ENCODE data around the gene FBXL20. TPM values are rescaled to one million over a fixed set of nuclear protein-coding genes. Genes with fewer than 3 reads are reported as not detected.

Gene FBXL20
- total and polyA plus RNA-seq, 2 of the 8 experiments (the other 6 are each of a cell fraction or from before 2014, with no cell fraction given) = 5.5 to 11.0 TPM

DNA sequence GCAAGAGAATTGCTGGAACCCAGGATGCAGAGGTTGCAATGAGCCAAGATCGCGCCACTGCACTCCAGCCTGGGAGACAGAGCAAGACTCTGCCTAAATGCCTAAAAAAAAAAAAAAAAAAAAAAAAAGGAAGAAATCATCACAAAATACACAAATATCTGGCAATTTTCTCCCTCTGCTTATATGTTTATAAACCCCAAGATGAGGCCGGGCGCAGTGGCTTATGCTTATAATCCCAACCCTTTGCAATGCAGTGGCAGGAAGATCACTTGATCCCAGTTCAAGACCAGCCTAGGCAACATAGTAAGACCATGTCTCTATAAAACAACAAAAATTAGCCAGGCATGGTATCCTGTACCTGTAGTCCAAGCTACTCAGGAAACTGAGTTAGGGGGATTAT lies 28.2 kb upstream of the FBXL20 start:
- no peak overlapping the region for H4K8ac ChIP-seq (ENCODE audit: extremely low read depth, insufficient read depth, low read length)
- no peak overlapping the region for H3K27ac ChIP-seq (ENCODE audit: low read depth, low read length)
- H3K4ac ChIP-seq (replicated peaks; ENCODE audit: insufficient read length, low read depth, low read length) = no peak overlapping the region
- H3K23ac ChIP-seq (ENCODE audit: insufficient read length) = no peak overlapping the region
- no peak overlapping the region for H2AK5ac ChIP-seq (ENCODE audit: low read depth, low read length)
- H3K18ac ChIP-seq (ENCODE audit: extremely low read depth, low read length) = no peak overlapping the region
- H3K14ac ChIP-seq (ENCODE audit: insufficient read length) = no peak overlapping the region
- H2BK120ac ChIP-seq (replicated peaks; ENCODE audit: low read depth, low read length) = no peak overlapping the region
- H4K20me1 ChIP-seq (replicated peaks in 1 of 2; ENCODE audit: control insufficient read depth in 1 of 2, insufficient read depth in 2 of 2, low read length in 2 of 2) = peaks cover 0 to 4% of the 10 kb centered on the region in 2 experiments
- H3K79me1 ChIP-seq (ENCODE audit: low read depth, low read length) = no peaks in the 10 kb centered on the region
- no peaks in the 10 kb centered on the region for H3K4me1 ChIP-seq (replicated peaks in 1 of 4; ENCODE audit: control insufficient read depth in 3 of 4, insufficient read depth in 4 of 4, low read length in 3 of 4)
- H2BK15ac ChIP-seq (ENCODE audit: low read length) = no peak overlapping the region
- H4K5ac ChIP-seq (ENCODE audit: insufficient read length, low read depth, low read length) = no peak overlapping the region
- H3K56ac ChIP-seq (replicated peaks; ENCODE audit: insufficient read length, low read depth, low read length) = no peak overlapping the region
- H3K9ac ChIP-seq (replicated peaks in 1 of 4; ENCODE audit: extremely low read depth in 1 of 4, low read depth in 3 of 4, low read length in 3 of 4) = no peak overlapping the region
- H3K79me2 ChIP-seq (ENCODE audit: control insufficient read depth in 1 of 2, insufficient read depth in 2 of 2, low read length in 2 of 2) = no peaks in the 10 kb centered on the region; a peak in 1 of 4 replicates
- no peaks in the 10 kb centered on the region for H3K23me2 ChIP-seq (ENCODE audit: low read depth, low read length)
- POLR2A ChIA-PET (ENCODE audit: partially characterized antibody) = interaction anchor here (1.1 to 2.7 kb wide), 3 partner anchors 9 to 15 kb away, joined by 3 to 10 read pairs (median 3); no protein-coding TSS in a partner anchor
- H3K27me3 ChIP-seq (replicated peaks in 1 of 4; ENCODE audit: control insufficient read depth in 3 of 4, extremely low read depth in 1 of 4, insufficient read depth in 3 of 4, low read length in 3 of 4) = no peaks in the 10 kb centered on the region
- DNase-seq (ENCODE audit: low read depth in 1 of 2, low spot score in 2 of 2) = no peak
- no peak overlapping the region for H4K91ac ChIP-seq (replicated peaks; ENCODE audit: insufficient read length, low read length)
- H3K4me2 ChIP-seq (ENCODE audit: insufficient read depth in 1 of 2, low read depth in 2 of 2, low read length in 2 of 2) = no peak overlapping the region
- no peak for FAIRE-seq
- no peak overlapping the region for H2AFZ ChIP-seq (ENCODE audit: low read length)
- CTCF ChIA-PET (ENCODE audit: partially characterized antibody) = no interaction called here
- 85% methylated on average over 2 of the region's 4 CpGs; no CpG with 5 or more reads in 1 of the 2 experiments for WGBS, 2 experiments (ENCODE audit: extremely low coverage in 1 of 2, insufficient coverage in 1 of 2, insufficient read length in 1 of 2, insufficient replicate concordance in 2 of 2, low coverage in 1 of 2, low lambda C conversion rate in 2 of 2, missing lambda C conversion rate in 1 of 2)
- TF ChIP-seq CEBPB (IDR thresholded peaks at IDR 0.05; ENCODE audit: low read depth, low read length) = no peak
- no peak for TF ChIP-seq RBBP5 (IDR thresholded peaks at IDR 0.05; ENCODE audit: borderline replicate concordance, low read depth, low read length)
- no peak for TF ChIP-seq JUN (IDR thresholded peaks at IDR 0.05; ENCODE audit: low read depth, low read length)
- TF ChIP-seq BACH1 (IDR thresholded peaks at IDR 0.05; ENCODE audit: low read length) = no peak
- TF ChIP-seq EZH2 (IDR thresholded peaks at IDR 0.05; ENCODE audit: low read depth, low read length, severe bottlenecking) = no peak
- TF ChIP-seq SRF (IDR thresholded peaks at IDR 0.05; ENCODE audit: low read depth, low read length) = no peak
- no peak overlapping the region for H2BK12ac ChIP-seq (ENCODE audit: low read depth, low read length)
- H3K9me3 ChIP-seq (ENCODE audit: insufficient read depth in 2 of 2, low read depth in 1 of 2, low read length in 1 of 2) = no peaks in the 10 kb centered on the region
- no peak overlapping the region for H2BK20ac ChIP-seq (ENCODE audit: low read length)
- H3K36me3 ChIP-seq (ENCODE audit: control insufficient read depth in 2 of 4, insufficient read depth in 4 of 4, low read length in 3 of 4) = peaks cover 15 to 70% (median 47%) of the 10 kb centered on the region in 4 experiments
- H2BK5ac ChIP-seq (ENCODE audit: low read depth, low read length) = no peak overlapping the region
- no peak overlapping the region for H3K4me3 ChIP-seq (ENCODE audit: extremely low read depth in 1 of 4, insufficient read depth in 2 of 4, low read depth in 3 of 4, low read length in 4 of 4)

All from H1 (cell line).